HG03558 (cell line): ENCODE results near the gene MKRN2OS.

Source experiments
- ATAC-seq: cut with Tn5 transposase; IDR thresholded peaks from one replicate; pipeline ENCODE4 v1.9.1; 2021; ENCODE audit warnings: moderate number of reproducible peaks; ENCODE audit not compliant: unreplicated experiment; ENCODE audit errors: extremely low read depth

MKRN2OS gene

DNA sequence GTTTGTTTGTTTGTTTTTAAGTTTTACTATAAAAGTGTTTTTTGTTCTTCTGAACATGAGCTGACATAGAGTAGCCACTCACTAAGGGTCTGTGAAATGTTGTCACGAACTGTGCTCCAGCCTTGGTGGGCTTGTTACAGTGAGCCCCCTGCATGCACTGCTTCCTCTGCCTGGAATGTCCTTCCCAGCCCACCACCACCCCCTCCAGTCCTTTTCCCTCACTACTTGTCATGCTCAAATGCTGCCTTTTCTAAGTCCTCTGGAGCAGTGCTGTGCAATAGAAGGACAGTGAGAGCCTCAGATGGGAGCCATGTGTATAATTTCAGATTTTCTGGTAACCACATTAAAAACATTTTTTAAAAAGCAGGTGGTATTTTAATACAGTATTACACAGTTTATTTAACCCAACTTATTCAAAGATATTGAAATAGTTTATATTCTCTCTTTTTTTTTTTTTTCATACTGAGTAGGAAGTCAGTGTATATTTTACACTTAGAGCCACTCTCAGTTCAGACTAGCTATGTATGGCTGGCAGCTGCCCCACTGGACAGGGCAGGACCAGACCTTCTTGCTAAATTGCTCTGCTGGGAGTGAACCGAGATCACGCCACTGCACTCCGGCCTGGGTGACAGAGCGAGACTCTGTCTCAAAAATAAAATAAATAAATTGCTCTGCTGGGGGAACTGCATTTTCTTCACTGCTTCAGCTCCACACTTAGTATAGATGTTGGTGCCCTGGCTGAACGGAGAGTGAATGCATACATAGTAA, 26.9 kb downstream of the MKRN2OS start:
- no peak for ATAC-seq

DNA sequence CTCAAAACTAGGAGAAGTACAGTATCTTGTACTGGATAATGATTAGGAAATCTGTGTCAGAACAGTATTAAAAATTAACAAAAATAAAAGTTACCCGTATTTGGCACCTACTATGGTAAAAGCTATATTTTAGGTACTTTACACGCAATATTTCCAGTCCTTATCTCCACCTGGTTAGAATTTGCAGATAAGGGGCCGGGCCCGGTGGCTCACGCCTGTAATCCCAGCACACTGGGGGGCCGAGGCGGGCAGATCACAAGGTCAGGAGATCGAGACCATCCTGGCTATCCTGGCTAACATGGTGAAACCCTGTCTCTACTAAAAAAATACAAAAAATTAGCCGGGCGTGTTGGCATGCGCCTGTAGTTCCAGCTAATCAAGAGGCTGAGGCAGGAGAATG, 28.4 kb downstream of the MKRN2OS start:
- ATAC-seq, result no peak

DNA sequence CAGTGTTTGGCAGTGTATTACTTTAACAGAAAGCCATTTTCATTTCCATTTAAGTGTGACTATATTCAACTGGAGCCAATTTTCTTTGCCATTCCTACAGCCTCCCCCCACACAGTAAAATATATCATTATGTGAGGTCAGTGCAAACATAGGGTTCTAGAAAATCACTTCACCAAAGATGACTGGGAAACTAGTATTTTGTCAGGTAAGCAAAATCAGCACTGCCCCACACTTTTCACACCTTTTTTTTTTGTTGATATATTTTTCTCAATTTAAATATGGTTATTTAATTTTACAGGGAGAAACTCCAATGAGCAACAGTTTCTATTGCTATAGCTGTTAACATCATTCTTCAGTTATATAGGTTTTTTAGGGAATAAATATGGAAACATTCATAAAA, 29.7 kb downstream of the MKRN2OS start:
- no peak for ATAC-seq

DNA sequence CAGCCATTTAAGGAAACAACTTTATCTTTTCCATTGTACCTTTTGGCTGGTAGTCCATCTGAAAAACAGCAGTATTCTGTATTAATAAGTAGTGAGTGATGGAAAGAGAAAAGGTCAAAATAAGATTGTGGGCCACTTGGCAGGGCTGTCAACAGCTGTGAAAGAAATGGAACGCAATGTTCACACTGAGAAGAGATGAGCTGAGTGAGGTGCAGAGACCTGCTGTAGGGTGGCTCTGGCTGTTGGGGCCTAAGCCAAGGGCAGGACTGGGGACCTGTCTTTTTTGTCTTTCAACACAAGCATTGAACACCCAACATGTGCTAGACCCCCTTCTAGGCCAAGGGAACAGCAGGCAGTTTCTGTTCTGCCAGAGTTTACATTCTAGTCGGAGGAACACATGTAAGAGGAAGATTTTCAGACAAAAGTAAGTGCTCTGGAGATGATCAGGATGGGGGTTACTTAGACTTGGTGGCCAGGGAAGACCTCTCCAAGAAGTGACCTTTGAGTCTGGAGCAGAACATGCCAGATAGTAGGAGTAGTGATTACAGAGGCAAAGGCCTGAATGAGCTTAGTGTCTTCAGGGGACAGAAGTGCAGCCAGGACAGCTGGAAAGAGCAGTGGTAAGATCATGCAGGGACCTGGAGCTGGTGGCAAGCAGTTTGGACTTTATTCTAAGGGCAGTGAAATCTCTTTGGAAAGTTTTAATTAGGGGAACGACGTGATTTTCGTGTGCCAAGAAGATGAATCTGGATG, 31.4 kb downstream of the MKRN2OS start:
- no peak for ATAC-seq

DNA sequence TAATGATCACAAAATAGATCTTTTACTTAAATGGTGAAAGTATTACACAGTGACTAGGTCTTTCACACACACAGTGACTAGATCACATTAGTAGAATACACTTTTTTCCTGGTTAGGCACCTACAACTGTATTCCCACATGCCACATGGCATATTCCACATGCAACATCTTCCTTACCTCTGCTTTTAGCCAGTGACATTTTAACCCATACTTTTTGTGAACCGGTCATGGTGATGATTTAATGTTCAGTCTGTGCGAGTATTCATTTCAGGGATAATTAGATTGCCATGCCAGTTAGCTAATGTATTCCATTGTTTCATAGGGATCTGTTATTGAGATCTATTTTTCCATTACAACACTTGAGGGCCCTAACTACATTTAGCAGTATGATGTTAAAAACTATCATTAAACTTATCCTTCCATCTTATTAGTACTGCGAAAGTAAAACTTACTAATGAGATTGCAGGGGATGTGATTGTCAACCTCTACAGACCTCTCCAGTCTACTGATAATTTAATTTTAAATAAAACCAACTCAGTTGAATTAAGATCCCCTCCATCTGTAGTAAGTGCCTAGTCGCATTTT, 32.7 kb downstream of the MKRN2OS start:
- no peak for ATAC-seq

DNA sequence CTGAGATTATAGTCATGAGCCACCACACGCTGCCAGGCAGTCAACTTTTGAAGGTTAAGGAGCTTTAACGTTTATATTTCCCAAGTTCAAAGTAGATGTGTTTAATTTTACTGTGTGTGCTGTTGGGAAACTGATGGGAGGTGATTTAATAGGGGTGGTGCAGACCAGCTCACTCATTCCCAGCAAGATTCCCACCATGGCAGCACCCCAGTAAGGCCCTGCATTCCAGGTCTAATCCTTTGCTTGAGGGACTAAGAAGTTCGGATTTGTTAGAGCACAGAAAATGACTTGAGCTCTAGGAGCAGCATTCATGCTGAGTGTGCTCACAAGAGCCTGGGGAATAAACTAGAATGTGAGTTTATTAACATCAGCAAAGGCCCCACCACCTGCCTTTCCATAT, 35.8 kb downstream of the MKRN2OS start:
- no peak for ATAC-seq

DNA sequence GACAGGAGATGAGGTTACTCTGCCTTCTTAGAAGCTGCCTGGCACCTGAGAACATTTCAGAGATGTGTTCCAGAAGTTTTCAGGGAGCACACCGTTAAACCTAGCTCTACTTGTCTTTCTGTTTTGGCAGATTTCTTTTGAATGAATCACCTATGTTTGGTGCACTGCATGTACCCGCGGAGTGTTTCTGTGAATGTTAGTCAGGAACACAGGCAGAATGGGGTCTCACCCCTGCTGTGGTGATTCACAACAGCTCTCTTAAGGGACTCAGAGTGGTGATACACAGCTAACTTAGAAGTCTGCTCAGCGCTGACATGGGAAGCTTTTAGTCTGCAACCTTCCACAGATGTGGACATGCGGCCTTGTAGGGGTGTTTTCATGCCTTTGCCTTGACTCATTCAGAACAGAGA, 37.0 kb downstream of the MKRN2OS start:
- no peak for ATAC-seq

DNA sequence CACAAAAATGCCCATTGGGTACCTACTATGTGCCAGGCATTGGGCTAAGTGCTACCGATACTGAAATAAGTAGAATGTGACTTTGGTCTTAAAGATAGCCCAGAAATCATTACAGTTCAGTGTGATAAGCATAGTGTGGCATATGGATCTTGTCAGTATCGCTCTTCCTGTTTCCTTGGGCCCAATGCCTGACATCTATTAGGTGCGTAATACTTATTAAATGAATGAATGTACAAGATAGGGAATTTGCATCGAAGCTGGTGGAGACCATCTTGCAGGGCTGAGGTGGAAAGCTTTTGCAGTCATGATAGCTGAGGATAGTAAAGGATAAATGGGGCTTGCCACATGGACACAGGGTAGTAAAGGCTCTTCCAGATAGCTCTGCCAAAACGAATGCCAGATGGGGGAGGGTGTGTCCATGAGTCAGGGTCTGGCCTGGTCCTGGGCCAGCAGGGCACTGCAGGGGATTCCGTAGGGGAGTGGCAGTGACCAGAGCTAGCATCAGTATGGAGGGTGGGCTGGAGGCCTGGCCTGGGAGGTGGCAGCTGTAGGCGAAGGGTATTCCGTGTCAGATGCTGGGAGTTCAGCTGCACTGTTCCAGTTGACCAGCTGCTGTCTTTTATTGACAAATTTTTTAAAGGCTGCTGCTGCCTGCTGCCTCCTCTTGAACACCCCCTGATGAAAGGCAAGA, 37.6 kb downstream of the MKRN2OS start:
- no peak for ATAC-seq

DNA sequence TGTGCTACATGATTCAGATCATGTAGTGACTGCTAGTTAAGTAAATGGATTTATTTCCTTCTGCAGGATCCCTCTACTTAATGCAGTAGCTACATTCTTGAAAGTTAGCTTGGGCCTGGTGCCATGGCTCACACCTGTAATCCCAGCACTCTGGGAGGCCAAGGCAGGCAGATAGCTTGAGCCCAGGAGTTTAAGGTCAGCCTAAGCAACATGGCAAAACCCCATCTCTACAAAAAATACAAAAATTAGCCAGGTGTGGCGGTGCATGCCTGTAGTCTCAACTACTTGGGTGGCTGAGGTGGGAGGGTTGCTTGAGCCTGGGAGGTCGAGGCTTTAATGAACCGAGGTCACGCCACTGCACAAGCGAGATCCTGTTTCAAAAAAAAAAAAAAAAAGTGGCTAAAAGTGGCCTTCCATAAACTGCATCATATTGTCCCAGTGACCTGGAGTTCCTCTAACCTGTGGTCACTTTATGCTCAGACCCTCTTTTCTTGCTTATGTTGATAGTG, 39.0 kb downstream of the MKRN2OS start:
- ATAC-seq, result no peak

DNA sequence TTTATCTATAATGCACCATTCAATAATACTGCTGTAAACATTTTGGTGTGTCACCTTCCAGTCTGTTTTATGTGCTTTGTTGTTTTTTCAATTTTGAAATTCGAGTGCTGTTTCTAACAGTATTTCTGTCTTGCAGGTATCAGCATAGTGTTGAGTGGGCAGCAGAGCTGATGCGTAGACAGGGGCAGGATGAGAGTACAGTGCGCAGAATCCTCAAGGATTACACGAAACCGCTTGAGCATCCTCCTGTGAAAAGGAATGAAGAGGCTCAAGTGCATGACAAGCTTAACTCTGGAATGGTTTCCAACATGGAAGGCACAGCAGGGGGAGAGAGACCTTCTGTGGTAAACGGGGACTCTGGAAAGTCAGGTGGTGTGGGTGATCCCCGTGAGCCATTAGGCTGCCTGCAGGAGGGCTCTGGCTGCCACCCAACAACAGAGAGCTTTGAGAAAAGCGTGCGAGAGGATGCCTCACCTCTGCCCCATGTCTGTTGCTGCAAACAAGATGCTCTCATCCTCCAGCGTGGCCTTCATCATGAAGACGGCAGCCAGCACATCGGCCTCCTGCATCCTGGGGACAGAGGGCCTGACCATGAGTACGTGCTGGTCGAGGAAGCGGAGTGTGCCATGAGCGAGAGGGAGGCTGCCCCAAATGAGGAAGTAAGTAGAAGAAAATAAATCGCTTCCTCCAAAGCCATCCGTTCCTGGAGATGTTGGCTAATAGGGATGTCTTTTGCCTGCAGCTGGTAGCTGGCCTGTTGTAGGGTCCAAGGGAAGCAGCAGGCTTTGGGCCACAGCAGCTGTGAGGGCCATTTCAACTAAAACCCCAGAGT, 42.0 kb downstream of the MKRN2OS start:
- ATAC-seq, result no peak

DNA sequence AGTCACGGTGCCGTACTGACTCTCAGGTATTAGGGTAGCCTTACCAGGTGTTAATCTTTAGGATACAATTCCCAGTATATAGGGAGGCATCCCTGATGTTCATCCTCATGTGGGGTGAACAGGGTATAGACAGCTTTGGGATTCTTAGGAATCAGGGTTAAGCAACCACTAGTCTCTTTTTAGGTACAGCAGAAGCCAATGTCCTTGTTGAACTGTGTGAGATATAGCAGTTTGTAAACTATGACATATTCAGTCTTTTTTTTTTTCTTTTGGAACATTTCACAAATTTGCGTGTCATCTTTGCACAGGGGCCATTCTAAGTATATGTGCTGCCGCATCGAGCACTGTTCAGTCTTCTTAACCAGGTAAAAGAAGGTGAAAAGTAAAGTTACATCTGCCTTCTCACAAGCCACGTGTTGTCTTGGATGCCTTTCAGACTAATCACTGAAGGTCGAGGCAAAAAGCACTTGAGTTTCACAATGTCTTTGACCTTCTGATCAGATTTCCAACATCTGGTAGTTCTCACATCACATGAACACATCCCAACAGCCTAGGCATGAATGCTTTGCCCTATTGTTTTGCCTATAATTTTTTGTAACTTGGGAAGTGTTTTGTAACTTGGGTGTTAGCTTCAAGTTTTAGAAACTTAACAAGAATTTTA, 43.8 kb downstream of the MKRN2OS start:
- ATAC-seq, result no peak

DNA sequence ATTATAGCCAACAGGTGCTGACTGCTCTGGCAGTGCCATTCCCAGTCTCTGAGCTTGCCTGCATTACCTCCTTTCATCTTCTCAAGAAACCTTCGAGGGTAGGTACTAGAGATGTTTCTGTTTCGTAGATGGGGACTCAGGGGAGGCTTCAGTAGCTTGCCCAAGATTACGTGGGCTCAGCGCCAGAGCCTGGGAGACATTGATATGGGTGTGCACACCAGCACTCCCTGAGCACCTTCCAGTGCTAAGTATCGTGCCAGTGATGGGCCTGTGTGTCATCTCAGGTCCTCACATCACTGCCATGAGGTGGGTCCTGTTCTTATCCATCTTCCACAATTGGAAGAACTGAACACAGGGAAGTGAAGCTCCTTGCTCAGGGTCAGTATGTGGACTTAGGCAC, 45.8 kb downstream of the MKRN2OS start:
- no peak for ATAC-seq

DNA sequence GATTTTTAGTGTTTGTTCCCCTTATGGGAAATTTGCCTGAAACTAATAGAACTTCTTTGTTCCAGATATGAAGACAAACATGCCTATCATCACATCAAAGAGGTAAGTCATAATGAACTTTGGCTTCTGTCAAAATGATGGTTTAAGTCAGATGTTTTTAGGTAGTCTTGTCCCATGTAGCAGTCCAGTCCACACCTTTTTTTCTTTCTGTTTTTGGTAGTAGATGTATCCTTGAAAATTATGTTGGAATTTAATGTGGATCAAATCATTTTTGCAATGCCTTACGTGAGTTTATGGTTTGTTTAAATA, 48.9 kb downstream of the MKRN2OS start:
- no peak for ATAC-seq

DNA sequence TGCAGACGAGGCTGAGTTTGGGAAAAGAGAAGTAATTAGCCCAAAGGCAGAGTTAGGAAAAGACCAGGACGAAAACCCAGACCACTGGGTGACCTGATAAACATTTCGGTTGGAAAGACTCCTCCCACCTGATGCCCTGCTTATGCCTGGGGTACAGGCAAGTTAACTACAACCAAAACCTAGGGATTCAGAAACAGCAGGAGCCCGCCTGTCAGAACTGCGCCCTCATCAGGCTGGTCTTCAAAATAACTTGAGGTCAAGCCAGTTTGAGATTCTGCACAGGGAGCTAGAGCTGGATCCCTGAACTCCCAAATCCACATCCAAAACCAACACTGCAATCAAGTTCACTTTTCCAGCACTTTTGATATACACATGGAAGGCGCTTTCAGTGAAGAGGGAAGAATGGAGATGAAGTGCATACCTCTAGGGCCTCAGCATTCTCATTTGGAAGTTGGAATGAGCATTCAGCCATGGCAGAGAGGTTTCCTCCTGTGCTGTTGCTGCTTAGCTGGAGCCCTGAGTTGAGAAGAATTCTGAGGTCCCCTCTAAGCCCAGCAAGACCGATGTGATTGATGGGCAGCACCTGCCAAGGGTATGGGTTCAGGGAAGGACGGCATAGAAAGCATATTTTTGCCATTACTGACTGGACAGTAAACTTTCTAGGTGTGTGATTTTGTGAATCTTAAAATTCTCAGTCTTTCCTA, 49.4 kb downstream of the MKRN2OS start:
- ATAC-seq, result no peak

DNA sequence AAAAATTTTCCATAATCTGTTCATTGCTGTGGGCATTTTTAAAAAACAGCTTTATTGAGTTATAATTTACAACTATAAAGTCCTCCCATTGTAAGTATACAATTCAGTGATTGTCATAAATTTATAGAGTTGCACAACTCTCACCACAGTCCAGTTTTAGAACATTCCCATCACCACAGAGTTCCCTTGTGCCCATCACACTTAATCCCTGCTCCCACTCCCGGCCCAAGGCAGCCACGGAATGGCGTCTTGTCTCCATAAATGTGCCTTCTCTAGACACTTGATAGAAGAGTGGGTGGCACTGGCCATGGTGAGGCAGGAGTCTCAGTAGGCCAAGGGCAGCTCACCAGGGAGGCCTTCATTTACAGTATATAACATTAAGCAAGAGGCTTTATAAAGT, 54.8 kb downstream of the MKRN2OS start:
- no peak for ATAC-seq

DNA sequence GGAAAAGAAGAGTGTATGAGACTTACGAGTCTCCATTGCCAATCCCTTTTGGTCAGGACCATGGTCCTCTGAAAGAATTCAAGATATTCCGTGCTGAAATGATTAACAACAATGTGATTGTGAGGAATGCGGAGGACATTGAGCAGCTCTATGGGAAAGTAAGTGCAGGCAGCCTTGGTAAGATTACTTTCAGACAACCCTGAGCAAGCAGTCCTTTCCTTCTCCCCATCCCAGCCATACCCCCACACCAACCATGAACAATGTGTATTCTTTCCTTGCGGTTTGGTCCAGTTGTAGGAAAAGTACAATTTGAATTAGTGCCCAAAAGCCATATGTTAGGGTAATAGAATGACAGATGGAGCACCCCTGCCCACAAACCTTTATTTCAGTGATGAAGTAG, 55.5 kb downstream of the MKRN2OS start:
- no peak for ATAC-seq
